GM03348 (cell line): ENCODE measurements around the gene MYBBP1A.
"Not testable (repeated sequence)": the region's sequence is repeated elsewhere in the genome, so short reads cannot be mapped to it uniquely, and the experiment has no call there.

Experiments used
- DNase-seq: peaks from one replicate; pipeline ENCODE4 v3.0.0; 2012; ENCODE audit warnings: low spot score

The MYBBP1A gene, protein sequence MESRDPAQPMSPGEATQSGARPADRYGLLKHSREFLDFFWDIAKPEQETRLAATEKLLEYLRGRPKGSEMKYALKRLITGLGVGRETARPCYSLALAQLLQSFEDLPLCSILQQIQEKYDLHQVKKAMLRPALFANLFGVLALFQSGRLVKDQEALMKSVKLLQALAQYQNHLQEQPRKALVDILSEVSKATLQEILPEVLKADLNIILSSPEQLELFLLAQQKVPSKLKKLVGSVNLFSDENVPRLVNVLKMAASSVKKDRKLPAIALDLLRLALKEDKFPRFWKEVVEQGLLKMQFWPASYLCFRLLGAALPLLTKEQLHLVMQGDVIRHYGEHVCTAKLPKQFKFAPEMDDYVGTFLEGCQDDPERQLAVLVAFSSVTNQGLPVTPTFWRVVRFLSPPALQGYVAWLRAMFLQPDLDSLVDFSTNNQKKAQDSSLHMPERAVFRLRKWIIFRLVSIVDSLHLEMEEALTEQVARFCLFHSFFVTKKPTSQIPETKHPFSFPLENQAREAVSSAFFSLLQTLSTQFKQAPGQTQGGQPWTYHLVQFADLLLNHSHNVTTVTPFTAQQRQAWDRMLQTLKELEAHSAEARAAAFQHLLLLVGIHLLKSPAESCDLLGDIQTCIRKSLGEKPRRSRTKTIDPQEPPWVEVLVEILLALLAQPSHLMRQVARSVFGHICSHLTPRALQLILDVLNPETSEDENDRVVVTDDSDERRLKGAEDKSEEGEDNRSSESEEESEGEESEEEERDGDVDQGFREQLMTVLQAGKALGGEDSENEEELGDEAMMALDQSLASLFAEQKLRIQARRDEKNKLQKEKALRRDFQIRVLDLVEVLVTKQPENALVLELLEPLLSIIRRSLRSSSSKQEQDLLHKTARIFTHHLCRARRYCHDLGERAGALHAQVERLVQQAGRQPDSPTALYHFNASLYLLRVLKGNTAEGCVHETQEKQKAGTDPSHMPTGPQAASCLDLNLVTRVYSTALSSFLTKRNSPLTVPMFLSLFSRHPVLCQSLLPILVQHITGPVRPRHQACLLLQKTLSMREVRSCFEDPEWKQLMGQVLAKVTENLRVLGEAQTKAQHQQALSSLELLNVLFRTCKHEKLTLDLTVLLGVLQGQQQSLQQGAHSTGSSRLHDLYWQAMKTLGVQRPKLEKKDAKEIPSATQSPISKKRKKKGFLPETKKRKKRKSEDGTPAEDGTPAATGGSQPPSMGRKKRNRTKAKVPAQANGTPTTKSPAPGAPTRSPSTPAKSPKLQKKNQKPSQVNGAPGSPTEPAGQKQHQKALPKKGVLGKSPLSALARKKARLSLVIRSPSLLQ (N-terminal part only)

DNA sequence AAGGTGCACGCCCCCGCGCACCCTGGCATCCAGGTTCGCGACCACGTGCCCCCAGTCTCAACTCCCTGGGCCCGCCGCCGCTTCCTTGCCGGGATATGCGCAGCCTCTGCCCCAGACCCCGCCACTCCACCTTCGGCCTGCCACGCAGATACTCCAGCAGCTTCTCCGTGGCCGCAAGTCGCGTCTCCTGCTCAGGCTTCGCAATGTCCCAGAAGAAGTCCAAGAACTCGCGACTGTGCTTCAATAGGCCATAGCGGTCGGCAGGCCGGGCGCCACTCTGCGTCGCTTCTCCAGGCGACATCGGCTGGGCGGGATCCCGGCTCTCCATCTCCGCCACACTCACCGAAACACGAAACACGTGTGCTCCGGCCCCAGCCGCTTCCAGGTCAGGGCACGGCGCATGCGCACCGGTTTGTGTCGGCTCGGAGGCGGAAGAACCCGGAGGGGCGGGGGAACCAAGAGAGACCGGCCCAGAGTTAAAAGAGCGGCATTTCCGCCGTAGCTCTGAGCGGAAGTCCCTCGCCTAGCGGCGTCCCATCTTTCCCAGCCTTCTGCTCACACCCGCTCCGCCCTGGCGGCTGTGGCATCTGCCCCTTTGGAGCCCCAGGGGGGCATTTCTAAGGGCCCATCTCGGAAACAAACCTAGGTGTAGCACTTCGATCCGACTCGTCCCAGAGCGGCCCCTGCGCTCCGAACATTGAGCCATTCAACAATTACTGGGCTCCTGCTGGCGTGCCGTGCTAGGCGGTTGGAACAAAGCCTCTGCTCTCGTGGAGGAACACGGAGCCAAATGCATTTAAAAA is at the start of gene MYBBP1A:
Gene MYBBP1A (minus strand): TSS at position 388 of the 803 bp plus-strand sequence. CDS start 60 bp downstream, at position 328.
- DNase-seq: peak; percentile 100

DNA sequence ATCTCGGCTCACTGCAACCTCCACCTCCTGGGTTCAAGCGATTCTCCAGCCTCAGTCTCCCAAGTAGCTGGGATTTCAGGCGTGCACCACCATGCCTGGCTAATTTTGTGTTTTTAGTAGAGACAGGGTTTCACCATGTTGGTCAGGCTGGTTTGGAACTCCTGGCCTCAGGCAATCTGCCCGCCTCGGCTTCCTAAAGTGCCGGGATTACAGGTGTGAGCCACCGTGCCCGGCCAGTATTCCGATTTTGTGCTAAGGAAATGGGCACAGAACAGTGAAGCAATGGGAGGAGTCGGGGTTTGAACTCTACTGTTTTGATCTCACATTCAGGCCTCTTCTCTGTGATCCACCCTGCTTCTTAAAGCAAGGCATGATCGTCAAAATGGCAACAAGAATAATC is 49.6 kb upstream of the MYBBP1A start:
- not testable (repeated sequence) for DNase-seq

DNA sequence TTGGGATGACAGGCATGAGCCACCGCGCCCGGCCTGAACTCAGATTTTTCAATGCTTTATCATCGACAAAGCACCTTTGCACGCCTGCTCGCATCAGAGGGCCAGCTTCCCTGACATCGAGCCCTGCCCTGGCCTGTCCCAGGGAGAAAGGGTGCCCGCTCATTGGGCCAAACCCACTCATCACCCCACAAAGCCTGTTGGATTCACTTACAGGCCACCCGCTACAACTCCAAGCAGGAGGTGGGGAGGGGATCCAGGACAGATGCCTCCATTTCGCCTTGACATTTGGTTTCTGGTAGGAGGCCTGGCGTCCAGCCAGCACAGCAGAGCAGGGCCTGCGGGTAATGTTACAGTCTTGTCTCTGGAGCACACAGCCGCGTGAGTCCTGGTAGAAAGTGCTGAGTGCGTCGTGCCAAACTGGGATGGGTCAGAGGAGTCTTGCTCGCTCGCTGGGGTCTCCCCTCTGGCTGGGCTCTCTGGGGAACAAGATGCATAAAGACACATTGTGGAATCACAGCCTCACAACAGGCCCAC is 49.0 kb upstream of the MYBBP1A start:
- DNase-seq: peak; percentile 47

DNA sequence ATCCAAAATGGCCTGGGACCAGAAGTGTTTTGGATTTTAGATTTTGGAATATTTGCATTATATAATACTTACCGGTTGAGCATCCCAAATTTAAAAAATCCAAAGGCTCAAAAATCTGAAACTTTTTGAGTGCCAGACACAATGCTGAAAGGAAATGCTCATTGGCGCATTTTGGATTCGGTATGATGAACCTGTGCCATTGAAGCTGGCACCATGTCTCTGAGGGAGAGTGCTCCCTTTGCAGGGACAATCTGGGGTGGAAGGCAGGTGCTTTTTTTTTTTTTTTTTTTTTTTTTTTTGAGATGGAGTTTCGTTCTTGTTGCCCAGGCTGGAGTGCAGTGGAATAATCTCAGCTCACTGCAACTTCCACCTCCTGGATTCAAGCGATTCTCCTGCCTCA is 46.9 kb upstream of the MYBBP1A start:
- DNase-seq: no peak

DNA sequence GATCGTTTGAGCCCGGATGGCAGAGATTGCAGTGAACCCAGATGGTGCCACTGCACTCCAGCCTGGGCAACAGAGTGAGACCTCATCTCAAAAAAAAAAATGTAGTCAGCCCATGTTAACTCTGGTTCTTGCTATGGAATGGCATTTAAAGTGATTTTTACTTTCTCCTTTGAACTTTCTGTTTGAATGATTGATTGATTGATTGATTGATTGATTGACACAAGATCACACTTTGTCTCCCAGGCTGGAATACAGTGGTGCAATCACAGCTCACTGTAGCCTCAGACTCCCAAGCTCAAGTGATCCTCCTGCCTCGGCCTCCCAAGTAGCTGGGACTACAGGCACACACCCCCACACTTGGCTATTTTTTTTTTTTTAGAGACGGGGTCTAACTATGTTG is 46.1 kb upstream of the MYBBP1A start:
- DNase-seq: no peak

DNA sequence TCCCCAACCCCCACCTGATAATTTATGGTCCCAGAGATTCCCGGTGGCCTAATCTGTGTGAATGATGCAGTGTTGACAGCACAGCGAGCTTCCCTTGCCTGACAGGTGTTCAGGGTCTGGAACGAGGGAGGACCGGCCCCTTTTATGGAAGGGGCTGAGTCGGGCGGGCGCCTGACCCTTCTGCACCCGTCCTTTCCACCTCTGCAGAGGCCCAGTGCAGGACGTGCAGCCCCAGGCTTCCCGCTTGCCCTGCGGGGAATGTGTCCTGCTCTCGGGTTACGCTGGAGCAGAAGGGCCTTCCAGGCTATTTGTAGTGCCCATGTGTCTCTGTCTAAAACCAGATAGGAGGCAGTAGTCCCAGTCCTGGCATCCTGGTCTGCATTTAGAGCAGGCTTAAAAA is 45.4 kb upstream of the MYBBP1A start:
- DNase-seq: no peak

DNA sequence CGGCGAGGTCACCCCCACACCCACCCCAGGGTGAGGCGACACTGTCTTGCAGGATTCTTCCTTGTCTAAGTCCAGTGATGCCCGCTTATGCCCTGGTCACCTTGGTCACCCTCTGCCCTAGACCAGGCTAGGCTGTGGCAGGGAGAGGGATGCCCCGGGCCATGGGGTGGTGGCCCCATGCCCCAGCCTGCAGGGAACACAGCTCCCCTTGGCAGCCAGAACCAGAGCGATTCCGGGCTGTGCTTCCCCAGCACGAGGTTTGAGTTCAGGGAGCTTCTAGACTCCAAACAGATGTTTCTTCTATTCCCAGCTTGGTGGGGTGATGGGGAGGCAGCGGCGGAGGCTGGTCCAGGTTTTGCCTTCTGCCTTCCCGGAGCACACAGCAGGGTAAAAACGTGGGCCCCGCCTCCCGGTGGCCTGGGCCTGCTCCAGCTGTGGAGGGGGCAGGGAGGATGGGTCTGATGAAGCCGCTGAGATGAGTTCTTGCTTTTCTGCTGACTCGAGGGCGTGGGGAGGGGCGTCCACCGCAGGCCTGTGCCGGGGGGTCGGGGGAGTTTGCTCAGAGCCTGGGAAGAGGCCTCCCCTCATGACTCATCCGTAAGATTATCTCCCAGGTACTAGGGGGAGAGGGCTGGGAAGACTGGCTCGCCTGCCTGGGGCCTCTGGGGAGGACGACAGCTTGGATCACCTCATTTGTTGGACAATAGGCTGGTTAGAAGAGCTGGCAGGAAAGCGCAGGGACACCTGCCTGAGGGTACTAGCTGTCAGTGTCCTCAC is 44.5 kb upstream of the MYBBP1A start:
- no peak for DNase-seq

DNA sequence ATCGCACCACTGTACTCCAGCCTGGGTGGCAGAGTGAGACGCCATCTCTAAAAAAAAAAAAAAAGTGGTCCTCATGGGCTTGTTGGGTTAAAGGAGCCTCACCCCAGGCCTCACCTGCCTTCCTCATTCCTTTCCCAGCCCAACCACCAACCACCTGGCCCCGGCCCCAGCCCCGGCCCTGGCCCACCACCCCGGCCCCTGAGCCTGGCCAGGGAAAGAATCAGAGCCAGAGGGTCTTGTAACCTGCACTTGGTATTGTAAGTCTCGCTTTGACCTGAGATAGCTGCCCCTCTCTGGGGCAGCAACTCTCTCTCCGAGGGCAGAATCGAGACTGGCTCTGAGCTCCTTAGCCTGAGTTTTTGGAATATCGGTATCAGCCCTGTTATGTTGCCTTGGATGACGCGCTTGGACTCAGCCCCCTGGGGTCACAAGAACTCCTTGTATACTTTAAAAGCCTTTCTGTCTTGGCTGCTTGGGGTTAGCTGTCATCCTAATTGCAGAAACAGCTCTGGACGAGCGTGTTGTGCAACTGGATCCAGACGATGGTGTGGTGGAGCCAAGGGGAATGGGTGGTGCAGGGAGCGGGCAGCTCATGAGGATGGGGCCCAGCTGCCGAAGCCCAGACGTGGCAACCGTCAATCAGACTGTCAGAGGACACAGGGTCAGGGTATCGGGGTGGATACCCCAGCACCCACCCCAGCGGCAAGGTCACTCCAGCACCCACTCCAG is 43.8 kb upstream of the MYBBP1A start:
- DNase-seq: peak; percentile 52

DNA sequence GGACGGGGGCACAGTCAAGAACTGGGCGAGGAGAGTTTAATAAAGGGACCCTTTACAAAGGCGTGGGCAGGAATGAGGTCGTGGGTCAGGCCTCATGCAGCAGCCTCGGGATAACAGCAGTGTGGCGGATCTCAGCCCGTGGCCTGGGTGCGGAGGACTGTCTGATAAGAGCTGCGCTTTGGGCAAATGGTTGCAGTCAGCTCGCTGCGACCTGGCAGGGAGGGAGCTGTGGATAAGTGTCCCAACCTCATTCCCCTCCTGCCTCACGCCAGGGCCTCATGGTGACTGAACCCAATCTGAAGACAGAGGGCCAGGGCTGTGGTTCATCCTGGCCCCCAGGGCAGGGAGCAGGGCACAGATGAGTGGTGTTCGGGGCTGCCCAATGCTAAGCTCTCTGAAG is 42.8 kb upstream of the MYBBP1A start:
- no peak for DNase-seq

DNA sequence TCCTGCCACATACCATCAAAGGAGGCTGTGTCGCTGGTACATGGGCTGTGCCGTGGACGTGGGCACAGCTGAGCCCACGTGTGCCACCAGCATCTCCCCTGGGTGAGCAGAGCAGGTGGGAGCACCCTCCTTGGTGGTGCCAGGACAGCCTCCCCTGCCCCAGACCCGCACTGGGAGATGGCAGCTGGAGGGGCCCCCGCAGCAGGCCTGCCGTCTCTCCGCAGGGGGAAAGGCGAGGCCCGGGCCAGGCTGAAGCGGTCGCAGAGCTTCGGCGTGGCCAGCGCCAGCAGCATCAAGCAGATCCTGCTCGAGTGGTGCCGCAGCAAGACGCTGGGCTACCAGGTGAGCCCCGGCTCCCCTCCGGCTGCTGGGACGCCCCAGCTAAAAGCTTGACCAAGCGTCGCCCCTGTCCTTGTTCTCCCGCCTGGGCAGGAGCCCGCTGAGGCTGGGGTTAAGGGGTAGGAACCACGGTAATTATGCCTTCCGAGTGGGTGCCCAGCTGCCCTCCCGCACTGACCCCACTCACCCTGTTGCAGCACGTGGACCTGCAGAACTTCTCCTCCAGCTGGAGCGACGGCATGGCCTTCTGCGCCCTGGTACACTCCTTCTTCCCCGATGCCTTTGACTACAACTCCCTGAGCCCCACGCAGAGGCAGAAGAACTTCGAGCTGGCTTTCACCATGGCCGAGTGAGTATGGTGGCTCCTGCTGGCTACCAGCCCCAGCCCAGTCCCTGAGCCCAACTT is 41.6 kb upstream of the MYBBP1A start:
- DNase-seq: no peak

DNA sequence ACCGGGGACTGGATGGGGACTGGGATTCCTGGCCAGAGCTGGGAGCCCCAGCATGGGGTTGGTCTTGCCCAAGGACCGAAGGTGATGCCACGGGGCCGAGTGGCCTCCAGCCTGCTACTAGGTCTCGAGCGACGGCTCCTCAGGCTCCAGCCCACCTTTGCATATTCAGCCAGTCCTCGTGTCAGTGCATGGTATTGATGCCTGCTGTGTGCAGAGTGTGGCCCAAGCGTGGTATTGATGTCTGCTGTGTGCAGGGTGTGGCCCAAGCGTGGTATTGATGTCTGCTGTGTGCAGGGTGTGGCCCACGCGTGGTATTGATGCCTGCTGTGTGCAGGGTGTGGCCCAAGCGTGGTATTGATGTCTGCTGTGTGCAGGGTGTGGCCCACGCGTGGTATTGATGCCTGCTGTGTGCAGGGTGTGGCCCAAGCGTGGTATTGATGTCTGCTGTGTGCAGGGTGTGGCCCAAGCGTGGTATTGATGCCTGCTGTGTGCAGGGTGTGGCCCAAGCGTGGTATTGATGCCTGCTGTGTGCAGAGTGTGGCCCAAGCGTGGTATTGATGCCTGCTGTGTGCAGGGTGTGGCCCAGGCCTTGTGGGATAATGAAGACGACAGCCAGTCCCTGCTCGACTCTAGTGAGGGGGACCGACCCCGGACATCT is 40.6 kb upstream of the MYBBP1A start:
- not testable (repeated sequence) for DNase-seq

DNA sequence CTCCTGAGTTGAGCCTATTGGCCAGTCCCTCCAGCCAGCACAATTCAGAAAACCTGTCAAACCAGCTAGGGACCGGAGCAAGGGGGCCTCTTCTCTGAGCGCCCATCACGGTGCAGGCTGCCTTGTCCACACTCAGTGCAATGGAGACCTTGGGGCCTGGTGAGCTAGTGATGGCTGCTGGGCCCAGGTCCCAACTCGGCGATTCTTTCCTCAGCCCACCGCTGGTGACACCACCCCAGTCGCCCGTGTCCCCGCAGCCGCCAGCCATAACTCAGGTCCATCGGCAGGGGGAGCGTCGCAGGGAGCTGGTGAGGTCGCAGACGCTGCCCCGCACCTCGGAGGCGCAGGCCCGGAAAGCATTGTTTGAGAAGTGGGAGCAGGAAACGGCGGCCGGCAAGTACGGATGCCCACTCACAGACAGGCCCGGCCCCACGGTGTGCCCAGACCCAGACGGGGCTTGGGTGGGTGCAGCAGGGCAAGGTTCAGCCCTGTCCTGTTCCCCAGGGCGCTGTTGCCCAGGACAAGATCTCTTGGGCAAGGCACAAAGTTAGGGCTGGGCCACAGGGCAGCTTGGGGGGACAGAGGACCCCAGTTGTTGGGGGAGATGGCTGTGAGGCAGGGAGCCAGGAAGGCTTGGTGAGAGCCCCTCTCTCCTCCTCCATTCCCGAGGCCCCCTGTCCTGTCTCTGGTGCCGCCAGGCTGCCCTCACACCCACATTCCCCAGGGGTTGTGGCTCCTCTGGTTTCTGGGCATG is 39.9 kb upstream of the MYBBP1A start:
- no peak for DNase-seq

DNA sequence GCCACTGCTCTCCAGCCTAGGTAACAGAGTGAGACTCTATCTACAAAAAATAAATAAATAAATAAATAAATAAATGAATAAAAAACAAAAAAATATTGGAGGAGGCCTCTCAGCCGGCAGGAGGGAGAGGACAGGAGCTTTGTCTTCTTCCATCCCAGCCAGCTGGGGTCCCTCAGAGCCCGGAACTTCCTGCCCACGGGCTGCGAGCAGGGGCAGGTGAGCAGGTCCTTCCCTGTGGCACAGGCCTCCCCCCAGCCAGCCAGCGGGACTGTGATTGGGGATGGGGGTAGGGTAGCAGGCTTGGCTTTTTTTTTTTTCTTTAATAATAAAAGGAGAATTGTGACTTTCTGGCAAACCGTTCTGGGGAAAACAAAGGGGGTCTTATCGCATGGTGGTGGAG is 39.2 kb upstream of the MYBBP1A start:
- no peak for DNase-seq

DNA sequence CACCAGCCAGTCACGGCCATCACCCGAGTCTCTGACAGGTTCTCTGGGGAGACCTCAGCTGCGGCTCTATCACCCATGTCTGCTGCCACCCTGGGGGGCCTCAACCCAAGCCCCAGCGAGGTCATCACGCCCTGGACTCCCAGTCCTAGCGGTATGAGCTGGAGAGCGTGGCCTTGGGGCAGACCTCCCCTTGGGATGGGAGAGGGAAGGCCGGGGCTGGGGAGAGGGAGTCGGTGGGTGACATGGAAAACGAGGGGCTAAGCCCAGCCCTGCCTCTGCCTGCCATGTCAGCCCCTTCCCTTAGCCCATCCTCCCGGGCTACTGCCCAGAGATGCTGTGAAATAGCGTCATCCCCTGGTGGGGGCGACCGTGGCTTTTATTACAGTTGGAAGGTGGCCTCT is 37.8 kb upstream of the MYBBP1A start:
- no peak for DNase-seq

DNA sequence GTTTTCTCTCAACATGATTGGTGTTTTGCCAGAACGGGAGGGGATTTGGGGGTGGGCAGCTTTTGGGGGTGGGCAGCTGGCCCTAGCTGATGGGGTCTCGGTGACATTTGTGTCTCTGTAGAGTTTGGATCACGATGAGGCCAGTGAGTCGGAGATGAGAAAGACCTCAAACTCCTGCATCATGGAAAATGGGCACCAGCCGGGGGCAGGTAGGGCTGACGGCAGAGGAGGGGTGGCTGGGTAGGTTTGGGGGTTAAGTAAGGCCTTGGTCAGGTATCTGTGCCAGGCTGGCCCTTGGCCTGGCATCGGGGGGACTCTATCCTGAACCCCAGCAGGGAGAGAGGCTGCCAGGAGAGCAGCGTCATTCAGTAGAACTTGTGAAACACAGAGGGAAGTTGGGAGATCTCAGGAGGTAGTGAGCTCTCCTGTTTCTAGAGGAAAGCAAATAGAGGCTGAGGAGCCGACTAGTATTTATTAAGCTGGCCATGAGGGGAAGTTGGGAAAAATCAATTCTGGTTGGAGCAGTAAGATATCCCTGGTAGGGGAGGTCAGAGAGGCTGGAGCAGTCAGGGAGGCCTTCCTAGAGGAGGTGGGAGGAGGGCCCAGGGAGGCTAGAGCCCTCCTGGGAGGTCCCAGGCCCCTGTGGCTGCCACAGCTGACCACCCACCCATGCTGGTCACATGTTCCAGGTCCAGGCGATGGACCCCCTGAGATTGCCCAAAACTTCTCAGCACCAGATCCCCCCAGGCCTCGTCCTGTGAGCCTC is 37.2 kb upstream of the MYBBP1A start:
- no peak for DNase-seq

DNA sequence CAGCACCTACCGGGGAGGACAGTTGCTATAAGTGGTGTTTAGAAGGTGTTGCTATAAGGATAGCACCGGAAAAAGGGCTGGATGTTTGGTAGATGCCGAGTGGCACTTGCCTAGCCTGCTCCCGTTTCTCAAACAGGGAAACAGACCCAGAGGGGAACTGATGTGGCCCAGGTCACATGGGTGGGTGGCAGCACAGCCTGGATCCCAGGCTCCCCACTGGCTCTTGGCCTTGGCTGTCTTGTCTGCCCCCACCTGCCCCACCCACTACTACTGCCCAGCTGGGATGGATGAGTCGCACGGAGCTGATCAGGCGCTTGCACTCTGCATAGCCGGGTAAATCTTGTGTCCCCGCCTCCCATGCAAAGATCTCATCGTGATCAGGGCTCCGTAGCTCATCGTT is 36.3 kb upstream of the MYBBP1A start:
- DNase-seq: no peak

DNA sequence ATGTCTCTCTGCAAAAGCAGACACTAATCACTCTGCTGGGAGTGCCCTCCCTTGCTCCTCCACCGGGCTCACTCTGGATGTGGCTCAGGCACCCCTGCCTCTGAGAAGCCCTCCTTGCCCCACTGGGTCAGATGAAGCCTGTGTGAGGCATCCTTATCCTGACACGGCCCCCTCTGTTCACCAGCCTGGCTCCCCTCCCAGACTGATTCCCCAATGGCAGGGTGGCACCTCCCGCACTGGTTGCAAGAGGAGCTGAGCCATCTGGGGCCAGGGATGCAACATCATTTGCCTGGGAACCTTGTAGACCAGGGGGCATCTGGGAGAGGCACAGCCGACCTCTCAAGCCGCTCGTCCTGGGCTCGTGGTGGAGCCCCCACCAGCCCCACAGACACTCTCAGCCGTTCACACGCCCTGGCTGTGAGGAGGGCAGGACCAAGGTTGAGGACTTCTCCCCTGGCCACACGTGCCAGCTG is 35.8 kb upstream of the MYBBP1A start:
- DNase-seq: no peak
